Measurements from ENCODE around the gene ANKS3.
"Not testable (repeated sequence)": the region's sequence is repeated elsewhere in the genome, so short reads cannot be mapped to it uniquely, and the experiment has no call there.

Gene ANKS3

DNA sequence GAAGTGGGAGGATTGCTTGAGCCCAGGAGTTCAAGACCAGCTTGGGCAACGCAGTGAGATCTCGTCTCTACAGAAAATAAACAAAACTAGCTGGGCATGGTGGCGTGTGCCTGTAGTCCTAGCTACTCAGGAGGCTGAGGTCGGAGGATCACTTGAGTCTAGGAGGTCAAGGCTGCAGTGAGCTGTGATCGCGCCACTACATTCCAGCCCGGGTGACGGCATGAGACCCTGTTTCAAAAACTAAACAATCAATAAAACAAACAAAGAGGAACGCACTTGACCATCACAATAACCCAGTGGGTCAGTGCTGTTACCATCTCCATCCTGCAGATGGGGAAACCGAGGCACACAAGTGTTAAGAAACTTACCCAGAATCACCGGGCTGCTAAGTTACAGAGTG, 19.2 kb upstream of the ANKS3 start:
- DNase-seq (ENCODE audit: low spot score) = no peak

DNA sequence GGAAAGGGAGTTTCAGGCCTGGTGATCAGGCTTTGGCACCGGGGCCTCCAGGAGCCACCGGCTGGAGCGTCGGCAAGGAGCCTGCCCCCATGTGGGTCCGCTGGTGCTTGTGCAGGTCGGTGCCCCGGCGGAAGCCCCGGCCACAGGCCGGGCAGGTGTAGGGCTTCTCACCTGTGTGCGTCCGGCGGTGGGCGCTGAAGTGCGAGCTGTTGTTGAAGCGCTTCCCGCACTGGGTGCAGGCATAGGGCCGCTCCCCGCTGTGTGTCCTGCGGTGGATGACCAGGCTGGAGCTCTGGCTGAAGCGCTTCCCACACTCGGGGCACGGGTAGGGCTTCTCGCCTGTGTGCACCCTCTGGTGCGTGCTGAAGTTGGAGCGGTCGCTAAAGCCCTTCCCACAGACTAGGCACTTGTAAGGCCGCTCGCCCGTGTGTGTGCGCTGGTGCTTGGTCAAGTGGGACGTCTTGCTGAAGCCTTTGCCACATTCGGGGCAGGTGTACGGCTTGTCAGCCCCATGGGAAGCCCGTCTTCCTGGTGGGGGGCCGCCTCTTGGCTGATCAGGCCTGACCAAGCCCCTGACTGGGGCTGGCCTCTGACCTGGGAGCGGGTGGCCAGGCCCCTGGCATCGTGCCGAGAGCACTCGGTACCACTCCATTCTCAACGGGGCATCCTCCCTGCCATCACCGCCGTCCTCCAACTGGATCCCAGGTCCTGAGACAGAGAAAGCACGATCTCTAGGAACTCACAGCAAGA, 18.5 kb upstream of the ANKS3 start:
- no peak for DNase-seq (ENCODE audit: low spot score)

DNA sequence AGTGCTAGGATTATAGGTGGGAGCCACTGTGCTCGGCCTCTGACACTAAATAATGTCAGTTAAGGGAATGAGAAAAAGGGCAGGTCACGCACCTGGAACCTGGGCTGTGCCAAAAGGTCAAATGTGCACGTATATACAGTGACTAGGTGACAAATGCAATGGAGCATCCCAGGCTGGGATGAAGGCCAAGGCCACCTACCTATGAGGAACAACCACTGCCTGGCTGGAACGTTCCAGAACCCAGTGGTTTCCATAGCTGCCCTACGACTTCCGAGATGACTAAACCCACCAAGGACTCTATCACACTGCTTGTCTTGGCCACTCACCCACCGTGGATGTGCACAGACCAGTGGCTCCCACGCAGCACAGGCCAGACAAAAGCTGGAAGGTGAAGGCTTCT, 16.8 kb upstream of the ANKS3 start:
- DNase-seq (ENCODE audit: low spot score) = no peak

DNA sequence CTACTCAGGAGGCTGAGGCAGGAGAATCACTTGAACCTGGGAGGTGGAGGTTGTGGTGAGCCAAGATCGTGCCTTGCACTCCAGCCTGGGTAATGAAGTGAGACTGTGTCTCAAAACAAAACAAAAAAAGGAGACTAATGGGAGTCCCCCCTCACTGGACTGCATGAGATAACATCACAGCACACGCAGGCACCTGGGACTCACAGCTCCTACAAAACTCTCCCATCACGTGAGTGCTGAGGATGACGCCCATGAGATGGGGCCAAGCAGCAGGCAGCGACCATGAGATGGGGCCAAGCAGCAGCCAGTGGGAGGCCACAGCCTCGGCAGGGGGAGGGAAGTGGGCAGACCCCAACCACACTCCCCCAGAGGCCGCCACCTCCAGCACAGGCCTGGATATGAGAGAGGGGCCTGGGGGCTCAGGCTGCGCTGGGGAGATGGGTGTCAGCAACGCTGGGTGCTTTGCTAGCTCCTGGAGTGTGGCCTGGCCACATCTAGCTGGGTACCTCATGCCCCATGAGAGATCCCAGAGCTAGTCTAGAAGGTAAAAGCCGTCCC, 15.7 kb upstream of the ANKS3 start:
- no peak for DNase-seq (ENCODE audit: low spot score)

DNA sequence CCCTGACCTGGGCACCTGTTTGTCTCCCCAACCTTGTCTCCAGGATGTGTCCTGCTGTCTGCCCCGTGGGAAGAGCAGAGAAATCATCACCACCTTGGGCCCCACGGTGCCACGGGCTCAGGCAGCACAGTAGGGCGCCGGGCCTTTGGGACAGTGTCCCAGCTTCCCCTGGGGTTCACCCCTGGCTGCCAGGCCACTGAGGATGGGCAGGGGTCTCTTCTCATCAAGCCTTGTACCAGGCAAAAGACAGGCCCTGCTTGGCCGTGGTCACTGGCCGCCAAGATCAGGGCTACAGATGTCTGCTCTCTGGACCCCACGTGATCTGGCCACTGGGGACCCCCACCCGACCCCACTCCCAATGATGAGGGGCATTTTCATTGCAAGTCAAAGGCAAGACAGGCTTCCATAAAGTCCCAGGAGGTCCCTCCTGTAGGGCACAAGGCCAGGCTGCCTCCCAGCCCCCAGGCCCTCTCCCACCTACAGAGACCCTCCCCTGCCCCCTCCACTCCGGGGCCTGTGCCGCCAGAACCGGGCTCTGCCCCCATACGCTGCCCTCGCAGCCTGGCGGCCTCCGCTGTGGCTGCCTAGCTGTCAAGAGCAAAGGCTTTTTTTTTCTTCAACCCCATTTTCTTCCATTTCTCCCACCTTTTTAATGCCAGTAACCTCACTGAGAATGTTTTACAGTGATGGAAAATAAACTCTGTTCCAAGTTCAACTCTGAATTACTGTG, 14.8 kb upstream of the ANKS3 start:
- DNase-seq (ENCODE audit: low spot score) = no peak

DNA sequence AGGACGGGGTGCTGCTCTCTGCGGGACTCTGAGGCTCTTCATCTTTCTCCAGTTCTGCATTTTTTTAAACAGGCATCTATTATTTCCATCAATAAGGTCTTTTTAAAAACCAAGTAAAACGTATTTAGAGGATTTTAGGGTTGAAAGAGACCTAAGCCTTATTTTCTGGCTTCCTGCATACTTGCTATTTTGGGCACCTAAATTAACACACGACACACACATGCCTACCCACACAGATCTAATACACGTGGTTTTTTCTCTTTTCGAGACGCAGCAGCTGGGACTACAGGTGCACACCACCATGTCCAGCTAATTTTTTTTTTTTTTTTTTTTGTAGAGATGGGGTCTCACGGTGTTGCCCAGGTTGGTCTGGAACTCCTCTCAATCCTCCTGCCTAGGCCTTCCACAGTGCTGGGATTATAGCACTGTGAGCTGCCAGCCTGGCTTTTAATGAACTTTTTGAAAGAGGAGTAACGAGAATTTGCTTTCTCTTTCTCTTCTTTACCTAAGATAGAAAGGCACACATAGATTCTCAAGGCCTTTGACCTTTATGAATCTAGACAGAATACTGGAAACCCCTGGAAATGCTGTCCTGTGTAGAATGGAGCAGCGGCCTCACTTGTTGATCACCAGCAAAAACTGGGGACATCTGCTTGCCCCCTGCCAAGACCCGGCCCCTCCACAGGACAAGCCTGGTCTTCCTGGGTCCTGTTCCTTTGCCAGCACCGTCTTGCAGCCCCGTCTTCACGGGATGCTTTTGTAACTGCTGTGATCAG, 14.0 kb upstream of the ANKS3 start:
- no peak for DNase-seq (ENCODE audit: low spot score)

DNA sequence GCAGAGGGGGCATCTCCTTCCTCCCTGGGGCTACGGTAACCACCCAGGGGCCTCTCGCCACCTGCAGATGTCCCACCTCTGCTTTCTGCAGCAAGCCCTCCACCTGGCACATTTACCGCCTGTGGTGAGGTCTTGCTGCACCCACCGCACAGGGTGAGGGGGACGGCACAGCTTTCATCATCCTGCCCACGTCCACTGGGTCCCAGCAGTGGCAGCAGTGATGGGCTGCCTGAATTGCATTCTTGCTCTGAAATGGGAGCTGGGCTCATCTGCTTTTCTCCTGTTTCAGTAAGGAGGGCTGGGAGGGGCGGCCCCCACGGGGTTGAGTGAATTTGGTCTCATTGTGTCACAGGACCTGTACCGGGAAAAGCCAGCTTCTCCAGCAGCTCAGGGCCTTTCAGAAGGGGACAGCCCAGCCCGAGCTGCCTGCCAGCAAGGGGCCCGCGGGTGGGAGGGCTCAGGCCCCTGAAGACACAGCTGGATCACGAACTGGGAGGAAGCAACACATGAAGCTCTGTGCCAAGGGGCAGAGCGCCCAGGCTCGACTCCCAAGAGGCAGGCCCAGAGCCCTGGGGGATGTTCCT, 13.0 kb upstream of the ANKS3 start:
- peak; percentile 26 for DNase-seq (ENCODE audit: low spot score)

DNA sequence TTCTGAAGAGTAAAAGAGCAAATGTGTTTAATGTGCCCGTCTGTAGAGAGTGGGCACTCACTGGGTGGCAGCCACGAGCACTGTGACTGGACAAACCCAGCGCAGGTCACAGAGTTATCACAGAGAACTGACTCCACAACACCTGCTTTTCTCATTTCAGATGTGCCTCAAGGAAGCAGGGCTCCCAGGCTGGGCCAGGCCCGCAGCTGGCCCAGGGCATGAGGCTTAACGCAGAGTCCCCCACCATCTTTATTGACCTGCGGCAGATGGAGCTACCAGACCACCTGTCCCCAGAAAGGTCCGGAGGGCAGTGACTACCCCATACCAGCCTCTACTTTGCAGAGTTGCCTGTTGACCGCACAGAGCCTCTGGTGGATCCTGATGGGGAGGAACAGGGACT, 12.1 kb upstream of the ANKS3 start:
- DNase-seq (ENCODE audit: low spot score) = no peak

DNA sequence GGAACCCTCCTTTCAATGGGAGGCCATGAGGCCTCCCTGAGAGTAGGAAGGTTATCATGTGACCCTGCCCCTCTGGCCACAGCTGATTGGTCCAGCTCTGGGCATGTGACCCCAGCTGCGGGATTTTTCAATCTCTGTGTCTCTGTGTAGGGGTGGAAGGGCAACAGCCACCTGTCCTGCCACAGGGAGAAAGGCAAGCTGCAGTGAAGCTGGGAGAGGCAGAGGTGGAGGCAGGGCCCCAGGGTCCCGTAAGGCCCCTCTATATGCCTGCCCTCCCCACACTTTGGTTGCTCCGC, 11.2 kb upstream of the ANKS3 start:
- DNase-seq (ENCODE audit: low spot score) = no peak

DNA sequence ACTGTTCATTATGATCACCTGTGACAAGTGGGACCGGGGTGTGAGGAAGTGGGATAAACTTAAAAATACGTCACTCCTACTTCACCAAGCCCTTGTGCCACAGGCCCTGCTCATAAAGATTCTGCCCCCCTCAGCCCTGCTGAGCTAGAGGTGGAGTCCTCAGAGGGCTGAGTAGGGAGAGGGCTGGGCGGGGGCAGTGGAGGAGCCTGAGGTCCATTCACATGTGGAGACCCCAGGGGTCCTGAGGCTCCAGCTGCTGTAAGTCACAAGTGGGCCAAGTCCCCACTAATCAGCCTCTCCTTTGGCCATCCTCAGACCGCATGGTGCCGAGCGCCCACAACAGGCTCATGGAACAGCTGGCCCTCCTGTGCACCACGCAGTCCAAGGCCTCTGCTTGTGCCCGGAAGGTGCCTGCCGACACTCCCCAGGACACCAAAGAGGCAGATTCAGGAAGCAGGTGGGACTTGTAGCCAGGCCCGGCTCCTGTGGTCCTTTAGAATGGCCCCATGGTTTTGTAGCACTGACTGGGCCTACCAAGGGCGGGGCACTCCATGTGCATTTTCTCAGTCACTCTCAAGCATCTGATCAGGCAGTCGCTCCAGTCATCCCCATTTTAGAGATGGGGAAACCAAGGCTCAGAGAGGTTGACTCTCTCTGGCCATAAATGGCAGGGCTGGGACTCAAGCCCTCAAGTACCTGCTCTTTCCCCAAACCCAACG, 10.6 kb upstream of the ANKS3 start:
- DNase-seq (ENCODE audit: low spot score) = no peak

DNA sequence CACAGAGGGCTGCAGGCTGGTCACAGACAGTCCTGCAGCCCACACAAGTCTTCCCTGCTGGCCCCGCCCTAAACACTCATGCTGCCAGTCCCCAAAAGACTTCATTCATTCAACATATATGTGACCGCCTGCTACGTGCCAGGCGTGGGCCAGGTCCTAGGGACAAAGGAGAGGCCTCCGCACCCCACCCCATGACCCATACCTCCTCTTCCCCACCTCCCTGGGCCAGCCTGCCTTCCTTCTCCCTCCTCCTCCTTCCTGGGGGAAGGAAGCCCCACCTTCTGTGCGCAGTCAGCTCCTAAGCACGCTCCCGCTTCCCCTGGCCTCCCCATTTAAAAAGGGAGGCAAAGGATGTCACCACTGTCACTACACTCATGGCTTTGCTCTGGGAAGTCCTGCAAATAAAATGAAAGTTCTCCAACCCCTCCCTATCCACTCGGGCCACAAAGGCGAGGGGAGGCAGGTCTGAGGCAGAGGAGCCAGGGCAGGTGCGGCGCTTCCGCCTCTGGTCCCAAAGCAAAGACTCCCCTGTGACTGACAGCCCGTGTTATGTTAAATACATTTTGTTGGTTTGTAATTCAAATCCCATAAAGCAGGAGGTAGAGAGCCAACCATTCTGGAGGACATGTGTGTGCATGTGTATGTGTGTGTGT, 9.3 kb upstream of the ANKS3 start:
- no peak for DNase-seq (ENCODE audit: low spot score)

DNA sequence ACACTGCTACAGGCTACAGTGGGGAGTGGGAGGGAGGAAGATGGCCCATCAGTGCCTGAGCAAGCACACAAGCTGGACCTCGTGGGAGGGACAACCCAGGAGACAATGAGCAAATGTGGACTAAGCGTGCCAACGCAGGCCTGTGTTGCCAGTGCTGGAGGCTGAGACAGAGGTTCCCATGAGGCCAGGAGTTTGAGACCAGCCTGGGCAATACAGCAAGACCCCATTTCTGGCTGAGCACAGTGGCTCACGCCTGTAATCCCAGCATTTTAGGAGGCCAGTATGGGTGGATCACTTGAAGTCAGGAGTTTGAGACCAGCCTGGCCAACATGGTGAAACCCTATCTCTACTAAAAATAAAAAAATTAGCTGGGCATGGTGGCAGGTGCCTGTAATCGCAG, 4.3 kb upstream of the ANKS3 start:
- not testable (repeated sequence) for DNase-seq (ENCODE audit: low spot score)

DNA sequence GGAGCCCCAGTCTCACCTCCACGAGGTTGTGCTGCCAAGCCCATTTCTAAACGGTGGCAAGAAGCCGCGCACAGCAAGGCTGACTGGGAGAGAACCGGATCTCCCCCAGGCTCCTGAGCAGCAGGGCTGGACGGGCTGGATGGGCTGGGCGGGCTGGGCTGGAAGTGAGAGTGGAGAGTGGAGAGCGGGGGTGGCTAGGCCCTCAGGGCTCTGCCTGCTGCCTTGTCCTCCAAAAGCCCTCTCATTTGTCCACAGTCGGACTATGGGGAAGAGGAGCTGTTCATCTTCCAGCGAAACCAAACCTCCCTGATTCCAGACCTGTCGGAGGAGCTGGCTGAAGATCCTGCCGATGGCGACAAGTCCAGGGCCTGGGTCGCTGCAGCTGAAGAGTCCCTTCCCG, 3.5 kb upstream of the ANKS3 start:
- no peak for DNase-seq (ENCODE audit: low spot score)

DNA sequence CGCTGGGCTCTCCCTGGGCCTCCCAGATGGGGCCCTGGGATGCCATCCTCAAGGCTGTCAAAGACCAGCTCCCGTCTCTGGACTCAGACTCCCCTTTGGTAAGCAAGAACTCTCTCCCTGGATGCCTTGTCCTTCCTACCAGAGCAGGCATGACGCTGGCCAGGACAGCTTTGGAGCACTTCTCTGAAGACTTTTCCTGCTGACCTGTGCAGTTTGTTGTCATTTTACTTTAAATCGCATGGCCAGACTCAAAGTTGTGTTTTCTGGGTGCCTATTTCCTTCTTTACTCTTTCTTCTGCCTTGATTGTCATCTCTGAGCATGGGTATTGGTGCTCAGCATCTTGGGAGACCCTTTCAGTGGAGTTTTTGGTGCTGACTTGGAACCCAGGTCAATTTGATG, 2.5 kb upstream of the ANKS3 start:
- DNase-seq (ENCODE audit: low spot score) = no peak

DNA sequence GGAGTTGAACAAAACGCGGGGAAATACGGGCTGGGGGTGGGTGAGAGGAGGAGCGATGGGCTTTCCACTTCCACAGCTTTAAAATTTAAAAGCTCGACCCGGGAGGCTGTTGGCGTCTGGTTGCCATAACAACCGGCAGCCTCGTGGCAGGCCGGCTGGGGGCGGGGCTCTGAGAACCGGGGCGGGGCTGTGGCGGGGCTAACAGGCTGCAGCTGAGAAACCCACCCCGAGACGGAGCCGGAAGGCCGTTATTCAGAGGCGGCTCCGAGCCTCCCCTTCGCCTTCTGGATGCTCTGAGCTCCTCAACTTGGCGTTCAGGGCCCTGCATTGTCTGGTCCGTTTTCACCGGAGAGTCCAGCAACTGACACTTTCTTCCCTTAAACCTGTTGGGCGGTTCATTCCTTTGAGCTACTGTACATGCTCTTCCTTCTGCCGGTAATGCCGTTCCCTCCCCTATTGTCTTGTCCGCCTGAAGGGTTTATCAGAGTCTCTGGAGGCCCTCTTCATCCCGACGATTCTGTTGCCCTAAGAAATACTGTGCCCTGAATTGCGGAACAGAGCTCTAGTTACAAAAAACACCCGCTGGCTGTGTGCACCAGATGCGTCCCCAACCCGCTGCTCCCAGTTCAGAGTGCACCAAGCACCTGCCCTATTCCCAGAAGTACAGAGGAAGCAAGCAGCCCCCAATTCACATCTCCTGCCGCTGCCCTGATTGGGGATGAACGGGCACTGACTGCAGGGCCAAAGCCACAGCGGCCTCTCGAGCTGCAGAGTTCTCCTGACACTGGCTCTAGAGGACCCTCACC, 862 bp upstream of the ANKS3 start:
- peak; percentile 88 for DNase-seq (ENCODE audit: low spot score)

DNA sequence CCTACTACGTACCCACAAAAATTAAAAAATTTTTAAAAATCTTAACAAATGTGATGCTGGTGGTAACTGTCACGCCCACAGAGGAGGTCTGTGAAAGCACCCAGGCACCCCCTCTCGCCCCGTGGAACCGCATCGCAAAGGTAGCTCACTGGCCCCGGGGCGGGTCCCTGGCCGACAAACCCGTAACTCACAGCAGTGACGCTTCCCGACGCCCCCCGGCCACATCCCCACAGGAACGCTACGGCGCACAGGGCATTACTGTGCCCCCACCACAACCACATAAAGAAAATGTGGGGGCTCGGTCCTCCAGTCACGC, 366 bp downstream of the ANKS3 start:
- DNase-seq (ENCODE audit: low spot score) = no peak

DNA sequence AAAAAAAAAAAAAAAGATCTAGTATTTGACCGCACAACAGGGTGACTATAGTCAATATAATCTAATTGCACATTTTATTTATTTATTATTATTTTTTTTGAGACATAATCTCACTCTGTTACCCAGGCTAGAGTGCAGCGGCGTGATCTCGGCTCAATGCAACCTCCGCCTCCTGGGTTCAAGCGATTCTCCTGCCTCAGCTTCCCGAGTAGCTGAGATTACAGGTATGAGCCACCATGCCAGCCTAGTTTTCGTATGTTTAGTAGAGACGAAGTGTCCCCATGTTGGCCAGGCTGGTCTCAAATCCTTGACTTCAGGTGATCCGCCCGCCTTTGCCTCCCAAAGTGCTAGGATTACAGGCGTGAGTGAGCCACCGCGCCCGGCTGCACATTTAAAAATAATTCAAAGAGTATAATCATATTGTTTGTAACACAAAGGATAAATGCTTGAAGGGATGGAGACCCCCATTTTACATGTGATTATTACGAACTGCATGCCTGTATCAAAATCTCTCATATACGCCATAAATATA, 794 bp downstream of the ANKS3 start:
- no peak for DNase-seq (ENCODE audit: low spot score)

DNA sequence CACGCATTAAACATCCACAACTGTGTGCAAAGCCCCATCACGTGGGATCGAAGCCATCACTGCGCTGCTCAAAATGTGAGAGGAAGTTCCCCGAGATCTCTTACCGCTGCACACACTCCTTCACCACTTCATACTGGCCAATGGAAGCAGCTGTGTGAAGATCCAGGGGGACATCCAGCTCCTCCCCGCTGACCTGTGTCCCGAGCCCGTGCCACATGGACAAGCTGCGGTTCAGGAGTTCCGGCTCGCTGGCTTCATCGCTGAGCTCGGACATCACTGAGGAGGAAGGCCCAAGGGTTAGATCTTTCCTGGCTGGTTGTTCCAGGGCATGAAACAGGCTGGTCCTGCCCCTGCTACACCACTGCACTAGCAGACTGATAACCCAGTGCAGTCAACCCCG, 4.2 kb downstream of the ANKS3 start:
- no peak for DNase-seq (ENCODE audit: low spot score)

DNA sequence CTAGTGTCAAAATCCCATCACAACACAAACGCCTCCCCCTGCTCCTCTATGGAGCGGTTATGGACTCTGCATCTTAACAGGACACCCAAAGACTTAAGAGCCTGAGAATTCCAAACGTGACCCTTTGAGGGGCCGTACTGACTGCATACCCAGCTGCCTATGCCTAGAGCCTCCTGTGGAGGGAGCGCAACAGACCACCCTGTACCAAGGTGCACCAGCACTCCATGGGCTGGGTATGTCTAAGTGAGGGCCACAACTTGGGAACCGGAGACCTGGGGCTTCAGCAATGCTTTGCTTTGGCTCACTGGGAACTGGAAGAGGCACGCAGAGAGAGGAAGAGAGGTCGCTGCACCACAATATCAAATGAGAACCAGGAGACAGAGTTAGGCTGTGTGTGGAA, 5.4 kb downstream of the ANKS3 start:
- no peak for DNase-seq (ENCODE audit: low spot score)

DNA sequence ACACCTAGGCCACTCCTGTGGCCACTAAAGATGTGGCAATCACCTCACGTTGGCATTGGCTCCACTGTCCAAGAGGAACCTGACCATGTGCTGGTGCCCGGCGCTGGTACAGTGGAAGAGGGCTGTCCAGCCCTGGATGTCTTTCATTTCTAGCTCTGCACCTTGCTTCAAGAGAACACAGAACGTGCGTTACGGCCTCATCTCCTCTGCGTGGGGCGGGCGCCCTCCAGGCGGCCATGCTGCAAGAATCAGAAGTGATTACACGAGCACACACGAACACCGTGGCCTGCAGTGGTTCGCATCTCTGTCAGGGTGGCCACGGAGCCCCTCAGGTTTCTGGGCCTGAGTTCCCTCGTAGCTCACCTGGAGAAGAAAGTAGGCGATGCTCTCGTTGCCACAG, 7.5 kb downstream of the ANKS3 start:
- no peak for DNase-seq (ENCODE audit: low spot score)

Data from Ammon's horn (tissue), 1 donor.